NOMO-1 treated with dmso at 0.1 percent for 144 hours (cell line): Measurements from ENCODE around the gene POMT1.
"Not testable (repeated sequence)": the region's sequence is repeated elsewhere in the genome, so short reads cannot be mapped to it uniquely, and the experiment has no call there.

Source experiments
- DNase-seq: peaks from one replicate; lab custom pipeline; 2025; ENCODE audit not compliant: unreplicated experiment; lab: John Stamatoyannopoulos, UW

Gene POMT1

DNA sequence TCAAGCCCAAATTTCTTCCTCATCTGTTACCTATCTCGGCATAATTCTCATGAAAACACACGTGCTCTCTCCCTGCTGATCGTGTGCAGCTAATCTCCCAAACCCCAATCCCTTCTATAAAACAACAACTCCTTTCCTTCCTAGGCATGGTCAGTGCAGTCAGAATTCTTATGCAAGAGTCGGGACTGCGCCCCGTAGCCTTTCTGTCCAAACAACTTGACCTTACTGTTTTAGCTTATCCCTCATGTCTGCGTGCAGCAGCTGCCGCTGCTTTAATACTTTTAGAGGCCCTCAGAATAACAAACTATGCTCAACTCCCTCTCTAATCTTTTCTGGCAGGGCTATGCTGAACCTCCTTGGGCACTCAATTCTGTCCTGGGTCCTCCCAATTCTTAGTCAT lies 47.7 kb downstream of the POMT1 start:
- not testable (repeated sequence) for DNase-seq

DNA sequence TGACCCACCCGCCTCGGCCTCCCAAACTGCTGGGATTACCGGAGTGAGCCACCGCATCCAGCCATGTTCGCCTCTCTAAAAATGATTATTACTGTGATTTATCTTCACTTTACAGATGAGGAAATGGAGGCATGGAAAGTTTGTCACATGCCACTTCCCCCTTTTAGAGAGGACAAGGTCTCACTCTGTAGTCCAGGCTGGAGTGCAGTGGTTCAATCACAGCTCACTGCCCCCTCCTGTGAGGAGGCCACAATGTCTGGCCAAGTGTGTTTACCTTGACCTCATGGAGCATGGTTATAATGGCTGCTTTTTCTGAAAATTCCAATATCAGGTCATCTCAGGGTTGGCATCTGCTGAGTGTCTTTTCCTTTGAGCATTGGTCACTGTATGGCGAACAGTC lies 49.3 kb downstream of the POMT1 start:
- no peak for DNase-seq

DNA sequence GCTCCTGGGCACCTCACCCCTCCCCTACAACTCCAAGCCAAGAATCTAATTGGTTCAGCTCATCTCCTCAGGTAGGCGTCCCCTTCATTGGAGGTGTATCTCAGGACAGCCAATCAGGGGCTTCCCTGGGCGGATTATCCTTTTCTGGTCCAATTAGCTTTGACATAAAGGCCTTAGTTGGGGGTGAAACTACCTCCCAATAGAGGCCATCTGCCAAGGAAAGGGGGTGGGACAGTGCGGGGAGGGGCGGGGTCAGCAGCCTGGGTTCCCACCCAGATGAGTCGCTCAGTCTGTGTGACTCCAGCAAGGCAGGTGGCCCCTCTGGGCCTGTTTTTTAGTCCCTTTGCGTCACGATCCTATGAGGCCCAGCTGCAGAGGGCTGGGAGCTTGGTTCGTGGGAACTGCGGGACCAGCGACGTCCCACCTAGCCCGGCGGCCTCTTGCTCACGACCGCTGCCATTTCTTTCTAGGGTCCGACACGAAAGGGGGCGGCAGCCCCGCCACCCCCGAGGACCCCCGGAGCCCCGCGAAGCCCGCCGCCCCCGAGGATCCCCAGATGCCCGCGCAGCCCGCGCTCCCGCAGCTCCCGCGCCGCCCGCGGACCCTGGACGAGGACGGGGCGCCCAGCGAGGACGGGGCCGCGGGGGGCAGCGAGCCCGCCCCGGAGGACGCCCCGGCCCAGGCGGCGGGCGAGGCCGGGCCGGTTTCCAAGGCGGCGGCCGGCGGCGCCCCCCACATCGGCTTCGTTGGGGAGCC lies 51.5 kb downstream of the POMT1 start:
- DNase-seq, result no peak

- no peak for DNase-seq
Observed at GRCh38 chr9:131554843-131555351, 52.2 kb downstream of the POMT1 start.

DNA sequence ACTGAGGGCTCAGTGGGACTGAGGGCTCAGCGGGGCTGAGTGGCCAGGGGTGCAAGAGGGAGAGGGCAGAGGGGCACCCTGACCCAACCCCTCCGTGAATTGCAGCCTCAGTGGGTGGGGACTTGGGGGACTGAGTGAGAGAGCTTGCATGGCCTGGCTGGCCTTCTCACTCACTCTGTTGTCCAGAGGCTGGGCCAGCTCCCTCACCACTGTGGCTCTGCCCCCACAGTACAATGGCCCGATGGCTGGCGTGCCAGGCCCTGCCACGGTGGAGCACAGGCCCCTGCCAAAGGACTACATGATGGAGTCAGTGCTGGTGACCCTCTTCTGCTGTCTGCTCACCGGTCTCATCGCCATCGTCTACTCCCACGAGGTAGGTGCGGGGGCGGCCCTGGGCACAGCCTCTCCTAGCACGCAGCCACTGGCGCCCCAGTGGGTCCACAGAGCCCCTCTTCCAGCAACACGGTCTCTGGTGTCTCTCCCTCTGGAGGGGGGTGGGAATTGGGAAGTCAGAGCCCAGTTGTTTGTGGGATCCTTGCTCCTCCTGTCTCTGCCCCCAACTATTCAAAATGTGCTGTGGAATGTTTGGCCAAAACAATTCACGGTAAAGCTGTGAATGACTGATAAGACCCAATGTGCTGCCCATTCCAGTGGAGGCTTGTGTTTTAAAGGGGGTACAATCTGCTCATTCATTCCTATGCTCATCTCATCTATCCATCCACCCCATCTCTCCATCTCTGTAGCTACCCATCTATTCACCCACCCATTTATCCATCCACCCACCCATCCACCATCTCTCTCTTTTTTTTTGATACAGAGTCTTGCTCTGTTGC lies 53.3 kb downstream of the POMT1 start:
- no peak for DNase-seq

DNA sequence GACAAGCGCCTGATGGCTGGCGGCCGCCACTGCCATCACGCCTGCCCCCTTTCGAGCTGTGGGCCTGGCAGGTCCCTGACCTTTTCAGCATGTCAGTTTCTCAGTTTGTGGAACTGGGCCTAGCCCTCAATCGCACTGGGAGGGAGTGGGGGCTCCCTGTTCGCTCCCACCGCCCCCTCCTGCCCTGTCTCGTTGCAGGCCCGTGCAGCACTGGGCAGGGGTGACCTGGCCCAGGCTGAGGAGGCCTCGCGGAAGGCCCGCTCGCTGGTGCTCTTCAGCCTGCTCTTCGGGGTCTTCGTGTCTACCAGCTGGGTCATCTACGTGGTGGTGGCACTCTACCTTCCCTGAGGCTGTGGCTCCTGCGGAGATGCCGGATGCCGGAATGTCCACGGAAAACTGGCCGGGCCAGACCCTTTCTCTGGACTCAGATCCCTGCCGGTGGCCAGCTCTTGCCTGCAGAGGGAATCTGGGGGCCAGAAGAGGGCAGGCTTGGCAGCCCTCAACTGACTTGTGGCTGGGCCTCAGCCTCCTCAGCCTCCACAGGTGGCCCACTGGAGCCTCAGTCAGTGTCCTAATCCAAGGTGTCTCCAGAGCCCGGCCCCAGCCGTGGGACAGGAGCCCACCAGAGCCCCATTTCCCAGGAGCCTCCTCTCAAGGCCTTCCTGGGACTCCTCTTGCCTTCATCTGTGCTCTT lies 55.3 kb downstream of the POMT1 start:
- no peak for DNase-seq

DNA sequence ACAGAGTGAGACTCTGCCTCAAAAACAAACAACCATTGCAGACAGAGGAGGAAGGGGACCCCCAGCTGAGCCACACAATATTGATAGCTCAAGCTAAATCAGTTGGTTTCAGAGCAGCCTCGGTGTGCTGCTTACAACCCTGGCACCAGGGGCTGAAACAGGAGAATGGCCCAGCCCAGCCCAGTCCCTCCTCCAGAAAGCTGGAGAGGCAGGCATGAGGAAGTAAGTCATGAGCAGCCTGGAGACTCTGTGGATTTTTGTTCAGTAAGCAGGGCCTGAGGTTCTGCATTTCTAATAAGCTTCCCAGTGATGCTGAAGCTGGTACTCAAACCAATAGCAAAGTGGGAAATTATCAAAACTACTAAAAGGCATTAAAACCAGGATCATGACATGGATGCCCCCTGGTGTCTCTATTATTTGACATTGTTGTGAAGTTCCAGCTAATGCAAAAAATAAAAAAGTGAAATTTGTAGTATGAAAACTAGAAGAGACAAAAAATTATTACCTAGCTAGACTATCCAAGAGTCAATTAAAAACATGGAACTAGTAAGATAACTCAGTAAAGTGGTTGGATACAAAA lies 56.8 kb downstream of the POMT1 start:
- DNase-seq, result no peak

DNA sequence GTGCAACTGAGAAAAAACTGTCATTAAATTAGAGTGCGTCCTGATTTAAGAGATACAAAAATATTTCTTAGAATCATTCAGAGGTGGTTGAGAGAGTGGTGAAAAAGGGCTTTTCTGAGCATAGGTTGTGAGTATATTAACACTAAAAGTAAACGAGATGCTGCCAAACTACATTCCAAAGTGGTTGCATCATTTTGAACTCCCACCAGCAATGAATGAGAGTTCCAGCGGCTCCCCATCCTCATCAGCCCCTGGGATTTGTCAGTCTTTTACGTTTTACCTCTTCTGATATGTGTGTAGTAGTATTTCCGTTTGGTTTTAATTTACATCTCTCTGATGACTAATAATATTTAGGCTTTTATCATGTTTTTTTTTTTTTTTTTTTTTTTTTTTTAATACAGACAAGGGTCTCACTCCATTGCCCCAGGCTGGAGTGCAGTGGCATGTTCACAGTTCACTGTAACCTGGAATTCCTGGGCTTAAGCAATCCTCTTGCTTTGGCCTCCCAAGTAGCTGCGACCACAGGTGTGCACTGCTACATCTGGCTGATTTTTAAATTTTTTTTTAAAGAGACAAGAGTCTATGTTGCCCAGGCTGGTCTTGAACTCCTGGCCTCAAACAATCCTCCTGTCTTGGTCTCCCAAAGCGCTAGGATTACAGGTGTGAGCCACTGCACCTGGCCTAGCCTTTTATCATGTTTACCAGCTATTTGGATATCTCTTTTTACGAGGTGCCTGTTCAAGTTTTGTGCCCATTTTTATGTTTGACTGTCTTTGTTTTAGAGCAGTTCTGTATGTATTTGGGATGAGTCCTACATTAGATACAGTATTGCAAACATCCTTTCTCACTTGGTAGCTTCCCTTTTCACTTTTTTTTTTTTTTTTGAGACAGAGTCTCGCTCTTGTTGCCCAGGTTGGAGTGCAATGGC lies 59.6 kb downstream of the POMT1 start:
- no peak for DNase-seq

- DNase-seq, result no peak
Observed at GRCh38 chr9:131565369-131565768, 62.7 kb downstream of the POMT1 start.

- DNase-seq, result no peak
Observed at GRCh38 chr9:131566158-131566557, 63.4 kb downstream of the POMT1 start.

- no peak for DNase-seq
Observed at GRCh38 chr9:131567910-131568309, 65.2 kb downstream of the POMT1 start.
